Brain microvascular endothelial cell (primary cell): ENCODE data around the gene STK10.
"Not testable (repeated sequence)": the region's sequence is repeated elsewhere in the genome, so short reads cannot be mapped to it uniquely, and the experiment has no call there.

ENCODE experiments used
- DNase-seq: peaks from one replicate; pipeline ENCODE4 v3.0.0-alpha.2; 2020
- H3K27ac ChIP-seq: fragments of 250-450 bp; sonication (Bioruptor Pico); 2 replicates; pipeline ENCODE4 v1.5.1; 2020; ENCODE audit warnings: mild to moderate bottlenecking, moderate library complexity
- H3K27me3 ChIP-seq: fragments of 250-450 bp; sonication (Bioruptor Pico); replicated peaks from 2 replicates; pipeline ENCODE4 v1.5.1; 2020; ENCODE audit warnings: mild to moderate bottlenecking
- H3K36me3 ChIP-seq: fragments of 250-450 bp; sonication (Bioruptor Pico); replicated peaks from 2 replicates; pipeline ENCODE4 v1.5.1; 2020; ENCODE audit warnings: mild to moderate bottlenecking
- H3K4me3 ChIP-seq: 2 replicates; pipeline ENCODE4 v1.5.1; 2011; ENCODE audit warnings: low read depth, mild to moderate bottlenecking, control low read depth, low read length, moderate library complexity
- CTCF ChIP-seq: IDR thresholded peaks from 2 replicates; pipeline ENCODE4 v1.5.1; 2011; ENCODE audit warnings: low read depth, mild to moderate bottlenecking, moderate library complexity, low read length, control low read depth, inconsistent platforms; ENCODE audit errors: missing control alignments
- in situ Hi-C: cut with HindIII; loops from 2 replicates; pipeline ENCODE4 v1.10.0; 2017; ENCODE audit warnings: low sequenced_read_pairs, low pct_ligation_motif_present

Gene STK10

GRCh38 chr5:172160506-172160905, 27.5 kb downstream of the STK10 start:
- in situ Hi-C loops = no loop called here
- Histone ChIP-seq H3K36me3 (peaks cover 13% of the 10 kb centered on the region), H3K27ac (no peak overlapping the region), H3K4me3 (no peak overlapping the region), H3K27me3 (no peaks in the 10 kb centered on the region)
- DNase-seq = no peak
- no peak for TF ChIP-seq CTCF

- Histone ChIP-seq H3K4me3 (no peak overlapping the region), H3K36me3 (peaks cover 15% of the 10 kb centered on the region), H3K27ac (no peak overlapping the region), H3K27me3 (no peaks in the 10 kb centered on the region)
- TF ChIP-seq CTCF = no peak
- in situ Hi-C loops = no loop called here
- no peak for DNase-seq
These were observed 29.0 kb downstream of the STK10 start for GRCh38 chr5:172159016-172159415.

GRCh38 chr5:172156541-172156994, 31.5 kb downstream of the STK10 start:
- peaks cover 17% of the 10 kb centered on the region for H3K36me3 ChIP-seq
- no peak for DNase-seq
- H3K4me3 ChIP-seq = no peak overlapping the region
- in situ Hi-C loops = no loop called here
- H3K27me3 ChIP-seq = no peaks in the 10 kb centered on the region
- H3K27ac ChIP-seq = no peak overlapping the region
- no peak for TF ChIP-seq CTCF

- H3K27me3 ChIP-seq, H3K4me3 ChIP-seq, in situ Hi-C loops, H3K27ac ChIP-seq, DNase-seq: not testable (repeated sequence)
- peaks cover 17% of the 10 kb centered on the region for H3K36me3 ChIP-seq
These were observed 32.9 kb downstream of the STK10 start for GRCh38 chr5:172155101-172155500.

GRCh38 chr5:172153695-172154094, 34.3 kb downstream of the STK10 start:
- DNase-seq = no peak
- peaks cover 19% of the 10 kb centered on the region for H3K36me3 ChIP-seq
- TF ChIP-seq CTCF = no peak
- no peak overlapping the region for H3K4me3 ChIP-seq
- in situ Hi-C loops = no loop called here
- no peak overlapping the region for H3K27ac ChIP-seq
- H3K27me3 ChIP-seq = no peaks in the 10 kb centered on the region

- in situ Hi-C loops = no loop called here
- TF ChIP-seq CTCF = no peak
- H3K27me3 ChIP-seq = no peaks in the 10 kb centered on the region
- no peak overlapping the region for H3K4me3 ChIP-seq
- DNase-seq = no peak
- H3K36me3 ChIP-seq = peaks cover 27% of the 10 kb centered on the region
- H3K27ac ChIP-seq = no peak overlapping the region
These were observed 36.3 kb downstream of the STK10 start for GRCh38 chr5:172151661-172152210.
